PC-9 (cell line): ENCODE measurements around the gene SRXN1. TPM values are rescaled to one million over a fixed set of nuclear protein-coding genes. Genes with fewer than 3 reads are reported as not detected.
A peak's percentile ranks its signal among the peaks of the same experiment; 100 is the strongest.

ENCODE experiments used
- BruUV-seq: library from RNA; stranded (reverse); fragments of 400-500 nt; replicated peaks from 2 replicates; lab custom pipeline; 2021; lab: Mats Ljungman, UMichigan
- CTCF ChIA-PET: fragments of 300-600 bp; sonication (Branson Sonifier 250); formaldehyde crosslinking; loops from one replicate; lab custom pipeline; 2022; ENCODE audit warnings: antibody characterized with exemption; lab: Charles Lee
- POLR2A ChIA-PET: fragments of 300-600 bp; sonication (Branson Sonifier 250); formaldehyde crosslinking; loops from one replicate; lab custom pipeline; 2022; ENCODE audit warnings: antibody characterized with exemption; ENCODE audit not compliant: unreplicated experiment; lab: Charles Lee
- DNase-seq, 2 experiments: peaks; one replicate each; pipeline versions ENCODE4 v3.0.0 to v3.0.0-alpha.2; 2015 to 2022; ENCODE audit warnings: mixed read lengths in 1 of 2
- H2AFZ ChIP-seq: fragments of 200-600 bp; sonication (generic); 2 replicates; pipeline ENCODE4 v1.8.1; 2017; ENCODE audit warnings: antibody characterized with exemption
- H3F3A ChIP-seq: fragments of 200-600 bp; sonication (generic); 2 replicates; pipeline ENCODE4 v1.8.1; 2017; ENCODE audit warnings: antibody characterized with exemption, mild to moderate bottlenecking, low read depth; ENCODE audit not compliant: insufficient read depth
- H3K27ac ChIP-seq: fragments of 200-600 bp; sonication (generic); 2 replicates; pipeline ENCODE4 v1.6.1; 2016; ENCODE audit warnings: mixed run types
- H3K27me3 ChIP-seq: fragments of 200-600 bp; sonication (generic); 2 replicates; pipeline ENCODE4 v1.6.1; 2016; ENCODE audit warnings: low read depth, mixed run types; ENCODE audit not compliant: insufficient read depth
- H3K36me3 ChIP-seq: fragments of 200-600 bp; sonication (generic); 2 replicates; pipeline ENCODE4 v1.6.1; 2016; ENCODE audit warnings: low read depth, mixed run types
- H3K4me1 ChIP-seq: fragments of 200-600 bp; sonication (generic); replicated peaks from 2 replicates; pipeline ENCODE4 v1.6.1; 2016; ENCODE audit warnings: mixed run types; ENCODE audit not compliant: insufficient read depth
- H3K4me2 ChIP-seq: fragments of 200-600 bp; sonication (generic); 2 replicates; pipeline ENCODE4 v1.6.1; 2017; ENCODE audit warnings: mixed run types
- H3K4me3 ChIP-seq: fragments of 200-600 bp; sonication (generic); 2 replicates; pipeline ENCODE4 v1.6.1; 2016; ENCODE audit warnings: mixed run types
- H3K79me2 ChIP-seq: fragments of 200-600 bp; sonication (generic); 2 replicates; pipeline ENCODE4 v1.6.1; 2017; ENCODE audit warnings: low read depth, mixed run types
- H3K9me2 ChIP-seq: fragments of 200-600 bp; sonication (generic); 2 replicates; pipeline ENCODE4 v1.8.1; 2017; ENCODE audit warnings: mild to moderate bottlenecking; ENCODE audit not compliant: insufficient read depth
- H3K9me3 ChIP-seq: fragments of 200-600 bp; sonication (generic); 2 replicates; pipeline ENCODE4 v1.8.1; 2016; ENCODE audit warnings: low read depth; ENCODE audit not compliant: insufficient read depth
- H4K20me1 ChIP-seq: fragments of 200-600 bp; sonication (generic); 2 replicates; pipeline ENCODE4 v1.8.1; 2017; ENCODE audit not compliant: insufficient read depth
- EZH2 ChIP-seq: fragments of 200-600 bp; sonication (generic); IDR thresholded peaks from 2 replicates; pipeline ENCODE4 v1.8.0; 2017; ENCODE audit warnings: antibody characterized with exemption, low read depth
- intact Hi-C: fragments of 100-400 bp; cut with micrococcal nuclease; formaldehyde crosslinking; loops from one replicate; pipeline ENCODE4 v1.10.0; 2022; ENCODE audit not compliant: unreplicated experiment
- total RNA-seq: library from RNA; stranded (reverse); gene quantifications from 2 replicates; pipeline ENCODE4 v1.2.3, GENCODE V29; 2021
- TF ChIP-seq, protein P1 (sequence below): fragments of 200-600 bp; sonication (generic); conservative IDR thresholded peaks from 2 replicates; pipeline ENCODE4 v1.6.1; 2017; ENCODE audit warnings: mixed run types, antibody characterized with exemption, mild to moderate bottlenecking, moderate library complexity

The SRXN1 gene
- total RNA-seq, 1 experiment from 2014 or later = 204 TPM

- H4K20me1 ChIP-seq = no peaks in the 10 kb centered on the region; the same call in 1 of the 2 replicates
- POLR2A ChIA-PET = no interaction called here
- no peaks in the 10 kb centered on the region for H3K4me1 ChIP-seq
- no peaks in the 10 kb centered on the region for H3F3A ChIP-seq
- H3K9me3 ChIP-seq = no peaks in the 10 kb centered on the region
- H3K9me2 ChIP-seq = no peaks in the 10 kb centered on the region
- peaks cover 64% of the 10 kb centered on the region for H3K27me3 ChIP-seq
- H3K27ac ChIP-seq = no peak overlapping the region
- no peak overlapping the region for H2AFZ ChIP-seq
- no peak overlapping the region for H3K4me3 ChIP-seq
- no TSS peak for BruUV-seq
- intact Hi-C loops = no loop called here
- H3K79me2 ChIP-seq = no peaks in the 10 kb centered on the region
- H3K4me2 ChIP-seq = no peak overlapping the region
- no peak for TF ChIP-seq EZH2
- TF ChIP-seq, protein P1, sequence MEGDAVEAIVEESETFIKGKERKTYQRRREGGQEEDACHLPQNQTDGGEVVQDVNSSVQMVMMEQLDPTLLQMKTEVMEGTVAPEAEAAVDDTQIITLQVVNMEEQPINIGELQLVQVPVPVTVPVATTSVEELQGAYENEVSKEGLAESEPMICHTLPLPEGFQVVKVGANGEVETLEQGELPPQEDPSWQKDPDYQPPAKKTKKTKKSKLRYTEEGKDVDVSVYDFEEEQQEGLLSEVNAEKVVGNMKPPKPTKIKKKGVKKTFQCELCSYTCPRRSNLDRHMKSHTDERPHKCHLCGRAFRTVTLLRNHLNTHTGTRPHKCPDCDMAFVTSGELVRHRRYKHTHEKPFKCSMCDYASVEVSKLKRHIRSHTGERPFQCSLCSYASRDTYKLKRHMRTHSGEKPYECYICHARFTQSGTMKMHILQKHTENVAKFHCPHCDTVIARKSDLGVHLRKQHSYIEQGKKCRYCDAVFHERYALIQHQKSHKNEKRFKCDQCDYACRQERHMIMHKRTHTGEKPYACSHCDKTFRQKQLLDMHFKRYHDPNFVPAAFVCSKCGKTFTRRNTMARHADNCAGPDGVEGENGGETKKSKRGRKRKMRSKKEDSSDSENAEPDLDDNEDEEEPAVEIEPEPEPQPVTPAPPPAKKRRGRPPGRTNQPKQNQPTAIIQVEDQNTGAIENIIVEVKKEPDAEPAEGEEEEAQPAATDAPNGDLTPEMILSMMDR = no peak
- no peaks in the 10 kb centered on the region for H3K36me3 ChIP-seq
- peak in 1 of 2 experiments; percentile 33 for DNase-seq
- CTCF ChIA-PET = interaction anchor here (0.6 kb wide), 1 partner anchor 54 kb away, joined by 5 read pairs; no protein-coding TSS in a partner anchor
These were observed 46.3 kb upstream of the SRXN1 start for GRCh38 chr20:699342-699741.

DNA sequence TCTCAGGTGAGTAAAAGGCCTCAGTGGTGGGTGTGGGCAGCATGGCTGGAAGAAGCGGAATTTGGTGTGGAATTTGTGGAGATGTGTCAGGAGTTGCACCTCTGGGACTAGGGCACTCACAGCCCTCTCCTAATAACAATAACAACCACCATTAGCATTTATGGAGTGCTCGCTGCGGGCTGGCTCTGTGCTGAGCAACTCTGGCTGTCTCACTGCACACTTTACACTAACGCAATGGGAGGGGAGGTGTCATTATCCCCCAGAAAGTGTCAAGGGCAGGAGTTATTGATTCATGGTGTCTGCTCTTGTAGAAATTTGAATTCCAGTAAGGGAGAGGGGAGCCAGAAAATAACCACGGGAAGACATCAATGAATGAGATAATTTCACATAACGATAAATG is 45.3 kb upstream of the SRXN1 start:
- CTCF ChIA-PET = no interaction called here
- Histone ChIP-seq H3K79me2 (no peaks in the 10 kb centered on the region), H3F3A (no peaks in the 10 kb centered on the region), H3K27me3 (peaks cover 72% of the 10 kb centered on the region), H3K9me3 (no peaks in the 10 kb centered on the region), H2AFZ (no peak overlapping the region), H3K4me2 (no peak overlapping the region), H3K36me3 (no peaks in the 10 kb centered on the region), H4K20me1 (no peaks in the 10 kb centered on the region; the same call in 1 of the 2 replicates), H3K9me2 (no peaks in the 10 kb centered on the region), H3K4me3 (no peak overlapping the region), H3K4me1 (no peaks in the 10 kb centered on the region), H3K27ac (no peak overlapping the region)
- TF ChIP-seq EZH2 = no peak
- TF ChIP-seq, protein P1 = no peak
- no TSS peak for BruUV-seq
- POLR2A ChIA-PET = no interaction called here
- no peak for DNase-seq
- intact Hi-C loops = no loop called here

DNA sequence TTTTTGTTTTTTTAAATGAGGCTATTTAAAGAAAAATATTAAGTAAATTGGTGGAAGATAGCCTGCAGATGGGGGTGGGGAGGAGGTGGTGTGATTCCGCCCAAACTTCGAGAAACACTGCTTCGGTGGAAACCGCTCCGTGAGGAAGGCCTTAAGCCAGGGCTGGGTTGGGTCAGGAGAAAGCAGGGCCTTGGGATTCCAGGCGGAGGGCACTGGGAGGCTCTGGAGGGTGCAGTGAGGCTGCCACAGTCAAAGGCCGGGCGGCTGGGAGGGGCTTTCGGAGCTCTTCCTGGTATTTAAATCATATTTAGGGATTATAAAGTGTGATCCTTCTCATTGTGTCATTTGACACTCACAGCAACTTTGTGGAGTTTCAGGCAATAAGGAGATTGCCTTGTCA is 44.8 kb upstream of the SRXN1 start:
- Histone ChIP-seq H3K4me1 (no peaks in the 10 kb centered on the region), H3K79me2 (no peaks in the 10 kb centered on the region), H3K9me3 (no peaks in the 10 kb centered on the region), H3K27ac (no peak overlapping the region), H3K4me3 (no peak overlapping the region), H4K20me1 (no peaks in the 10 kb centered on the region; the same call in 1 of the 2 replicates), H3K36me3 (no peaks in the 10 kb centered on the region), H3K4me2 (no peak overlapping the region), H3K9me2 (no peaks in the 10 kb centered on the region), H2AFZ (no peak overlapping the region), H3K27me3 (peaks cover 76% of the 10 kb centered on the region), H3F3A (no peaks in the 10 kb centered on the region)
- no peak for TF ChIP-seq EZH2
- TF ChIP-seq, protein P1 = no peak
- BruUV-seq = no TSS peak
- ChIA-PET POLR2A (no interaction called here), CTCF (no interaction called here)
- intact Hi-C loops = no loop called here
- DNase-seq = no peak
